ENCODE measurements around the gene SELENOO. TPM values are rescaled to one million over a fixed set of nuclear protein-coding genes. Genes with fewer than 3 reads are reported as not detected.

SELENOO gene
- total RNA-seq, 1 experiment from 2014 or later: 12.8 TPM

DNA sequence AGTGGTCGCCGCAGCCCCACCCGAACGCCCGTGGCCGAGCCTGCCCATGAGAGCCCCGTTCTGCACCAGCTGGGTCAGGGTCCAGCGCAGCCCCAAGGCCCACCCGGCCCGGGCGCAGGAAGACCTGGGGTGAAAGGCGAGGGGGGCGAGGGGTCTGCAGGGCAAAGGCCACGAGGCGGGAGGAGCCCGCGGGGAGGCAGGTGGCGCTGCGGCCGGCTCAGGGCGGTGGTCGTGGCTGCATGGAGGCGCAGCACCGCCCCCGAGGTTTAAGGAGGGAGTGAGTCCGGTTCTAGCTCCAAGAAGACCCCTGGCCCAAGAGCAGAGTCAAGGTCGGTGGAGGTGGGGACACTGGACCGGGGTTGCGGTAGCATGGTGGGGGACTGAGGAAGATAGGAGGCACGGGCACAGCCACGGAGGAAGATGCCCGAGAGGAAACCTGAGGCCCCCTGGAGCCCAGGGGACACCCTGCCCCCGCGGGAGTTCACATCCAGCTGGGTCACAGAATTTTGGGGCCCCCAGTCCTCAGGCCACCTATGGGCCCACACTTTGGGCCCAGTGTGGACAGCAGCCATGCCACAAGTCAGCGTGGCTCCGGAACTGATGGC lies 50.8 kb downstream of the SELENOO start:
- no peak for DNase-seq (ENCODE audit: extremely low read depth, low read depth)

GRCh38 chr22:50252082-50253045 lies 51.6 kb downstream of the SELENOO start:
- DNase-seq (ENCODE audit: extremely low read depth, low read depth): peak; percentile 56

DNA sequence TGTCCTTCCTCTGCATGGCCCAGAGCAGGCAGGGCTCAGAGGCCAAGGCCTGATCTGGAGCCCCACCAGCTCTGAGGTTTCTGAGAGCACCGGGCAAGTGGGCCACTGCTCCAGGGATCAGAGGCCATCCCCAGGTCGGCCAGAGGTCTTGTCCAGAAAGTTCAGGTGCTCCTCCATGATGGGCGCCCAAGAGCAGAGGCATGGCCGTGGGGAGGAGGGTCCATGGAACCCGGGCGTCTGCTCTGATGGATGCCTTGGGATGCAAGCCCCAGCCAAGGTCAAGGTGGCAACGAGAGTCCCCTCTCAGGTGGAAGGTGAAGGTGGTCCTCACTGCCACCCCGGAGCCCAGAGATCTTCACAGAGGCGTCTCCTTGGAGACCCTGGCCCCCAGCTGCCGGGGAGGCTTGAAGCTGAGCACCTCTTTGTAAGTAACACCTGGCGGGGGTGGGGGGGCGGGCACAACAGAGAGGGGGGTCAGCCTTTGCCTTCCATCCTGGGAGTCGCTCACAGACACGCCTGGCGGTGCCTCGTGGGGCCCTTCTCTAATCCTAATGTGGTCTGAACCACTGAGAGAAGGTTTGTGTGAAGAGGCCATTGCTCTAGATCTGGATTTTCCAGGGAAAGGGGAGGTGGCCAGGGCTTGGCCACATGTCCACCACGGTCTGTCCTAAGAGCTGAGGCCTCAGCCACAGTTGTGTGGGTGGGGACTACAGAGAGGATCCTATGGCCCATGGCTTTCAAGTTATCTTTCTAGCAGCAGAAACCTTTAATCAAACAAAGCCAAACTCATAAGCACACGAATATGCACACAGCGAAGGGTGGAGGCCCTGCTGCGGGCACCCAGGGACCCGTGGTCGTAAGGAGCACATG lies 52.5 kb downstream of the SELENOO start:
- no peak for DNase-seq (ENCODE audit: extremely low read depth, low read depth)

DNA sequence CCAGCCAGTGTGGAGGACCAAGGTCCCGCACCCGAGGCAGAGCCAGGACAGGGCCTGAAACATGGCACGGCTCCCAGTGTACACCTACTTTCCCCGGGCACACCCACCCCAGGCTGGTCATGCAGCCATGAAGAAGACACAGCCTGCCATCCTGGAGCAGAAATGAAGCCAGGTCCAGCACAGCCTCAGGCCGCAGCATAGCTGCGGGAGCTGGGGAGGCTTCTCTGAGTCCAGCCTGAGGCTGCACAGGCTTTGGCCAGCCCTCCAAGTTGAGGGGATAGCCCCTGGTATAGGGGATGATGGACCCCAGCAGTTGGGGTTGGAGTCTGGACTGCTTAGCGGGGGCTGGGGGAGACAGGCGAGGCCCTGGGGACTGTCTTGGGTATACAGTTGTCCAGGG lies 53.1 kb downstream of the SELENOO start:
- no peak for DNase-seq (ENCODE audit: extremely low read depth, low read depth)

DNA sequence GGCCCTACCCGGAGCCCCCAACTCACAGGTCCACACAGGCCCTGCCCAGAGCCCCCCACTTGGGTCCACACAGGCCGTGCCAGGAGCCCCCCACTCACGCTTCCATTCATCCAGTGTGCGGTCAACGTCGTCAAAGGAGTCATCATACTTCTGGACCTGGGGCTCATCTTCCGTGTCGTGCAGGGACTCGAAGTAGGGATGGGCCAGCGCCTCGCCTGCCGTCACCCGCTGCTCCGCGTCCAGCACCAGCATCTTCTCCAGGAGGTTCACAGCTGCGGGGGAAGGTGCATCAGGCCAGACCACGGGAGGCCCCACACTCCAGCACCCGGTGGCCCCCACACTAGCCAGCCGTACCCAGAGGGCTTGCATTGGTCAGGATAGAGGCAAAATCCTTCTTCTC lies 54.3 kb downstream of the SELENOO start:
- DNase-seq (ENCODE audit: extremely low read depth, low read depth): no peak

DNA sequence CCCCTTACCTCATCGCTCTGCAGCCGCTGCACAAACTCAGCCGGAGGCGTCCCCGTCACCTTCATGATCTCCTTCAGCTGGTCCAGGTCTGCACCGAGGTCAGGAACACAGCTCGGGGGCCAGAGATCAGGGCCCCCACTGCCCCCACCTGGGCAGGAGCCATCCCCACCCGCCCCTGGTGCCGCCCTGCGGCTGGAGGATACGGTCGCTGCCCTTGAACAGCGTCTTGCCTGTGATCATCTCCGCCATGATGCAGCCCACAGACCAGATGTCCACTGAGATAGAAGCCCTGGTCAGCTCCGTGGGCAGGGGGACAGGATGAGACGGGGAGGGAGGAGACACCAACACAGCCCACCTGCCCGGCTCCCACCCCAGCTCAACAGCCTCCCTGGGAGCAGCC lies 54.8 kb downstream of the SELENOO start:
- no peak for DNase-seq (ENCODE audit: extremely low read depth, low read depth)

GRCh38 chr22:50256258-50256862 lies 55.5 kb downstream of the SELENOO start:
- no peak for DNase-seq (ENCODE audit: extremely low read depth, low read depth)

DNA sequence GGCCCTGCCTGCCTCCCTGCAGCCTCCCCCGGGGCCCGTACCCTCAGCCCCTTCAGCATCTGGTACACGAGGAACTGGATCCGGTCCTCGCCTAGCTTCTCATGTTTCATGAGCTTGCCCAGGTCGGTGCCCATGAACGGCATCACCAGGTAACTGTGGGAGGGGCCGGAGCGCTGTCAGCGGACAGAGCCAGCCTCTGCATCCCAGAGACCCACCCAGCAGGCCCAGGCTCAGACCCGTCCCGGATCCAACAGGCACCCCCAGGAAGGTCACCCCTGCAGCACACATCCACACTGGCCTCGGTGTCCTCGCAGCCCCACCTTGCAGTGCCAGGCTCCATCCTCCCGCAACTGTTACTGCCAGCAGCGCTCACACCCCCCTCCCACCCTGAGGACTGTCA lies 56.2 kb downstream of the SELENOO start:
- no peak for DNase-seq (ENCODE audit: extremely low read depth, low read depth)

DNA sequence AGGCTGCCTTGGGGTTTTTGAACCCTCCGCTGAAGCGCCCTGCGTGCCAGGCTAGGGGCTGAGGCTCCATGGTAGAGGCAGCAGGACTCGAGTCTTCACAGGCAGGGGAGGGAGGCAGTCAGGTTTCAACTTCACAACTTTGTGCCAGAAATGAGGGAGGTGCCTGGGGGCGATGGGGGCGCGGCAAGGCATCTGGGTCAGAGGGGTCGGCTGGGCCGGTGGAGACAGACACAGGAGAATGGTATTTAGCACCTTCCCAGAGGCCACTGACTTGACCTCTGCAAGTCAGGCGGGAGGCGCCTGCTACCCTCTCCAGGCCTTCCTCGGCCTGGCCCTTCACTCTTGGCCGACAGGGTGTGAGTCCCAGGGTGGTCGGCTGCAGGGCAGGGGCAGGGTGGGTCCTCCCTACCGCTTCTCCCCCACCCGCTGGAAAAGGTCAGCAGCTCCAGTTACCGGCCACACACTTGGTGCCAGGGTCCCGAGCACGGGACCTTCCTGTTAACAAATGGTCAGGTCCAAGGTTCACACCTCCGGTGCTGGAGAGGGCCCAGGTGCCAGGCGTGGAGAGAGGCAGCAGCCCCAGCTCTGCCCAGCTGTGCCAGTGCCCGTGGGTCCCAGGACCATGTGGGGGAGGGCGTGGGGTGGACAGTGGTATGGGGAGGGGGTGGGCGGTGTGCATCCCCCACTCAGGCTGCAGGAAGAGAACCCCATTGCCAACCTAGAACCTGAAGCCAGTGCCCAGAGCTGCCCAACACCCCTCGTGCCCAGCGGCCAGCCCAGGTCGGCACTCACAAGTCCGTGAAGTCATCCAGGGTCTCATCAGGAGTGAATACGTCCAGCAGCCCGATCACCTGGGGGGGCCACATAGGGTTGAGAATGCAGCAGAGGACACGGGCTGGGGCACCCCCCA lies 56.9 kb downstream of the SELENOO start:
- DNase-seq (ENCODE audit: extremely low read depth, low read depth): no peak

DNA sequence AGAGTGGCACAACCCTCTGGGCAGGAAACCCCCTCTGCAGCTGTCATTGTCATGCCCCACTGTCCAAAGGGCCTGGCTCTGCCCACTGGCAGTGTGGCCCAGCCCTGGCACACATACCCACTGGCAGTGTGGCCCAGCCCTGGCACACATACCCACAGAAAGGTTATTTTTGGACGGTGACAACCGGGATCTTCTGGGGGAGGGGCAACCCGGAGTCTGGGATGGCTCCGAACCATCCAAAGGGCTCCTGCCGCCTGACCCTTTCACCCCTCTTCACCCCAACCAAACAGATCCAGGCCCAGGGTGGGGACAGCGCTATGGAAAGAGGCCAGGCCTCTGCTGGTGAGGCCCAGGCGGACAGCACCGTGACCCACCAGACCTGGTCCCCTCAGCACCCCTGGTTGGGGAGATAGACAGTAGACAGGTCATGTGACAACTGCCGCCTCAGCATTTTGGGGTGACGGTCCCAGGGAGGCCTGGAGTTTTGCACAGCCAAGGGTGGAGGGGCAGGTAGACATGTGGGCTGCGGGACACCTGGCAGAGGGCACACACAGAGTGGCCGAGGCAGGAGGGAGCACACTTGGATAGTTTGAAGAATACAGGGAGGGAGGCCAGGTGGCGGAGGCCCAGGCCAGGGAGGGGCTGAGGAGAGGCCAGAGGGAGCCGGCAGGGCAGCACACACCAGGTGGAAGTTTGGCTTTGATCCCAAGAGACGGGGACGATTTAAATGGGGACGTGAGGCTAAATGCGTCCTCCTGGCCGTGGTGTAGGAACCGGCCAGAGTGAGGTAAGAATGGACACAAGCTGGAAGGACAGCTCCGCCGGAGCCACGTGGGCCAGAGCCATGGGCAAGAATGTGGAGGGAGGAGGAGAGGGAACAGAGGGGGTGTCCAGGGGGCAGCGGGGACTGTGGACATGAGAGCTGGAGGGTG lies 57.8 kb downstream of the SELENOO start:
- DNase-seq (ENCODE audit: extremely low read depth, low read depth): no peak

- no peak for DNase-seq (ENCODE audit: extremely low read depth, low read depth)
Observed at GRCh38 chr22:50259302-50259701, 58.5 kb downstream of the SELENOO start.

DNA sequence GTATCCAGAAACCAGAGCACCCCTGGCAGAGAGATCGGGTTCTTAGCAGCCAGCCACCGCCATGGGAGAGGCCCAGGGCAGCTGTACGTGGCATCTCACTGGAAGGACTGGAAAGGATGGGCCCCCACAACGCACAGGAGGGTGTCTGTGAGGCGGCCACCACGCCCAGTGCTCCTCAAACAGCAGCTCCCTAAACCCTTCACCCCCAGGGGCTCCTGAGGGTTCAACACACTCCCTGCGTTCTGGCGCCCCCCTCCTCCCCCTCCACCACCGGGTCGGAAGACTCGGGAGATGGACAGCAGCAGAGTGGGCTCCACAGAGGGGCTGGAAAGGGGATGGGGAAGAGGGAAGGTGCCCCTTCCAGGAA lies 59.6 kb downstream of the SELENOO start:
- DNase-seq (ENCODE audit: extremely low read depth, low read depth): no peak

DNA sequence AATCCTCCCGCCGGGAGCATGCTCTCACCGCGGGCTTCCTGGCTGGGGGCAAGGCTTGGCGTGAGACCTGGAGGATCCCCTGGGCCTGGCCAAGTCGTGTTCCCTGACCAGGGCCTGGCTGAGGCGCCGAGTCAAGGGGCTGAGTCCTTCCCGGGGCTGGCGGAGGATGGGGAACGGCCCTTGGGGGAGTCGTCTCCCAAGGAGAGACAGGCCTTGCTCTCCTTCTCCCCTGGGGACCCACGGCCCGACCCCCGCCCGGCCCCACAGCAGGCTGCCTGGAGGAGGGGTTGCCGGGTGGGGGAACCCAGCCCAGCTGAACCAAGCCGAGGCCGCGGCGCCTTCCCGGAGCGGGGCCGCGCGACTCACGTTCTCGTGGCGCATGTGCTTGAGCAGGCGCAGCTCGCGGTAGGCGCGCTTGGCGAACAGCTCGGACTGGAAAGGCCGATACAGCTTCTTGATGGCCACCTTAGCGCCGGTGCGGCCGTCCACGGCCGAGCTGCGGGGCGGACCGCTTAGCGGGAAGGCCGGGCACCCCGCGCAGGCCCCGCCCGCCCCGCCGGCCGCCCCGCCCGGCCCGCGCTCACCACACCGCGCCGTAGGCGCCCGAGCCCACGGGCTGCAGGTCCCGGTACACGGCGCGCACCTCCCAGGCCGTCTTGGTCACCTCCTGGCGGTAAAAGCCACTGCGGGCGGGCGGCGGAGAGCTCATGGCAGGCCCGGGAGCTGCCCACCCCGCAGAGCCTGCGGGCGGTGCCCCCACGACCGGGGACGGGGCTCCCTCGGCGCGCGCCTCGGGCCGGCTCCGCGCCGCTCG lies 60.2 kb downstream of the SELENOO start:
- DNase-seq (ENCODE audit: extremely low read depth, low read depth): no peak

DNA sequence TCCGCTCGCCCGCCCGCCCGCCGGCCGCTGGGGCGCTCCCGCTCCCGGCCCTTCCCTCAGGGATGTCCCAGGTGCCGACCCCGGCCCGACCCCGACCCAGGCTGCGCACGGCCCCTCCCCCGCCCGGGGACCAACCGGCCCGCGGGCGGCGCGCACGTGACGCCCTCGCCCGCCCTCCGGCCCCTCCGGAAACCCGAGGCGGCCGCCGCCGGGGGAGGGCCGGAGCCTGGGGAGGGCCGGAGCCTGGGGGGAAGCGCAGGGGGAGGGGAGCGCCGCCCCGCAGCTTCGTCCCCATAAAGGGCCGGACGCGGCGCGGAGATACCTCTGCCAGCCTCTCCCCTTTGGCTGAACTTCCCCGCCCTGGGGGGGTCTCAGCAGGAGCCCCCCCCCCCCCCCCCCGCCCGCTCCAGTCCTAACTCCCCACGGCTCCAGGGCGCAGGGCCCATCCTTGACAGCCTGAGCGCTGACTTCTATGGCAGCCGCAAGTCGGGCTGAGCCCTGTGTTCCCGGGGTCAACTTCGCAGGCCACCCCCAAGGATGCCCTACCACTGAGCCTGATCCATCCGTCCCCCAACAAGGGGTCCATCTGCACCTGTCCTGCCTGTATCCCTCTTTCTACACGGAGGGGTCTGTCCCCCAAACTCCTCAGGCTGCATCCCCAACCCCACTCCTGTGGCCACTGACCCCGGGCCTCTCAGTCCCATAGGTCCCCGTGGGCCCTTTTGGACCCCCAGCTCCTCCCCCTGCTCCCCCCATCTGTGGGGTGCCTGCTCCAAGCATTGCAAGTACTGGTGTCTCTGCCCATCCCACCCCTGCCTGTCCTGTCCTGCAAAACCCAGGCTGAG lies 61.0 kb downstream of the SELENOO start, which contains the start of gene MAPK12:
MAPK12 (minus strand) TSS at position 69 of the 845 bp plus-strand sequence. CDS start 174 bp downstream, outside the sequence.
- no peak for DNase-seq (ENCODE audit: extremely low read depth, low read depth)

DNA sequence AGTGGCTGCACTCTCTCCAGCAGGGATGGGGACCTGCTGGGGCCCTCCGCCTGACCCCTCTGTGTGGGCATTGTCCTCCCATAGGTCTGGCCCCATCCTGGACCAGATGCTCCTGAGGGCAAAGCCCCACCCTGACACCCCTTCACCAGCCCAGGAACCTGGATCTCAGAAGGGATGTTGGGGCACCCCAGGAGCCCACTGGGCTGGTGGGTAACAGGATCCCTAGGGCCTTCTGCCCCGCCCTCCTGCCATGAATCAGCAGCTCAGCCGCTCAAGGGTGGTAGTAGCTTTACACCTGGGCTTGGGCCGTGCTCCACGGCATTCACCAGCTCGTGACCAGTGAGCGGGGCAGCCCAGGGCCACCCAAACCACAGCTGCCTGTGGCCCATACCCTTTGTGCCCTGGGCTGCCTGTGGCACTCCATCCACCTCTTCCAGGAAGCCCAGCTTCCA lies 61.7 kb downstream of the SELENOO start:
- DNase-seq (ENCODE audit: extremely low read depth, low read depth): no peak

DNA sequence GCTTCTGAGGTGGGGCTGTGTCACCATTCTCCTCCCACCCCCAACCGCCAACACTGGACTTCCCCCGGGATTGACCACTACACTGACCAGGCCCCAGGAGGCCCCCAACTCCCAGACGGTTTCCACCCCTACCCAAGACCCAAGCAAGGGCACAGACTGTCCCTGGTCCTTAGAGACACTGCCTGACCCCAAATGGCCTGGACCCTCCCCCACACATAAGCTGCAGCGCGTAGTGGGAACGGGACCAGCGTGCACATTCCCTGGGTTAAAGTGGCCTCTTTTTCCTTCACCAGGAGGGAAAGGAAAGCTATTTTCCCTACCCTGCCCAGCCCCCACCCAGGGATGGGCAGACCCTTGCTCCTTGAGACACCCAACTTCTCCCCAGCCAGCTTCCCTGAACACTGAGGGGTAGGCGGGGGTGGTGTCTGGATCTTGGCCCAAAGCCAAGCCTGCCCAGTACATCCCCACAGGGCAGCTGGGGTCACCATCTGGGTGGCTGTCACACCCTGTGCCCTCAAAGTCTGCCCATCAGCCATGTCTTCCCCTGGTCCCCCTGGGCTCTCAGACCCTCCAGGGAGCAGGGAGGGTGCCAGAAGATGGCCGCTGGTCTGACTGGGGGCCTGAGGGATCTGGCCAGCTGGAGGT lies 62.3 kb downstream of the SELENOO start:
- no peak for DNase-seq (ENCODE audit: extremely low read depth, low read depth)
